ENCODE measurements around the gene LY86.

LY86 gene

GRCh38 chr6:6685249-6686040 is 96.9 kb downstream of the LY86 start:
- no peak for DNase-seq

GRCh38 chr6:6686176-6686575 is 97.7 kb downstream of the LY86 start:
- no peak for DNase-seq

GRCh38 chr6:6686748-6687601 is 98.5 kb downstream of the LY86 start:
- no peak for DNase-seq

GRCh38 chr6:6688283-6688682 is 99.8 kb downstream of the LY86 start:
- DNase-seq = no peak

GRCh38 chr6:6688951-6689350 is 100.4 kb downstream of the LY86 start:
- no peak for DNase-seq

- DNase-seq = no peak
Observed at GRCh38 chr6:6689400-6690143, 101.1 kb downstream of the LY86 start.

- no peak for DNase-seq
Observed at GRCh38 chr6:6690144-6690483, 101.6 kb downstream of the LY86 start.

- no peak for DNase-seq
Observed at GRCh38 chr6:6694368-6694780, 105.9 kb downstream of the LY86 start.

GRCh38 chr6:6694825-6695624 is 106.5 kb downstream of the LY86 start:
- no peak for DNase-seq

GRCh38 chr6:6695625-6696276 is 107.2 kb downstream of the LY86 start:
- no peak for DNase-seq

- DNase-seq = no peak
Observed at GRCh38 chr6:6696867-6697531, 108.5 kb downstream of the LY86 start.

GRCh38 chr6:6697620-6698019 is 109.1 kb downstream of the LY86 start:
- no peak for DNase-seq

- no peak for DNase-seq
Observed at GRCh38 chr6:6699741-6700367, 111.3 kb downstream of the LY86 start.

GRCh38 chr6:6700407-6701270 is 112.1 kb downstream of the LY86 start:
- DNase-seq = no peak

GRCh38 chr6:6701864-6702263 is 113.3 kb downstream of the LY86 start:
- no peak for DNase-seq

GRCh38 chr6:6703699-6704098 is 115.2 kb downstream of the LY86 start:
- DNase-seq = no peak
